ENCODE data around the gene HNRNPAB.

DNA sequence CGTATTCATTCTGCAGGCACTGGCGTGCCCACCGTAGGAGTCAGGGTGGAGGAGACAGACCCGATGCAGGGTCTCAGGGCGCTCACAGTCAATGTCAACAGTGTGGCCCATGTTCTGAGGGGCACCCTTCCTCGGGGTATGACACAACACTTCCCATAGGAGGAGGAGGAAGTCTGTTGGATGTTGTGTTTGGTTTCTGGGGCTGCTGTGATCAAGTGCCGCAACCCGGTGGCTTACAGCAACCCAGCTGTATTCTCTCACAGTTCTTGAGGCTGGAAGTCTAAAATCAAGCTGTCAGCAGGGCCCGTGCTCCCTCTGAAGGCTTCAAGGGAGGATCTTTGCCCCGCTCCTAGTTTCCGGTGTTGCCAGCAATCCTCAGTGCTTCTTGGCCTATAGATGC, 5.6 kb upstream of the HNRNPAB start:
- TF ChIP-seq POLR2A (IDR thresholded peaks at IDR 0.05), result no peak
- TF ChIP-seq, protein P1, sequence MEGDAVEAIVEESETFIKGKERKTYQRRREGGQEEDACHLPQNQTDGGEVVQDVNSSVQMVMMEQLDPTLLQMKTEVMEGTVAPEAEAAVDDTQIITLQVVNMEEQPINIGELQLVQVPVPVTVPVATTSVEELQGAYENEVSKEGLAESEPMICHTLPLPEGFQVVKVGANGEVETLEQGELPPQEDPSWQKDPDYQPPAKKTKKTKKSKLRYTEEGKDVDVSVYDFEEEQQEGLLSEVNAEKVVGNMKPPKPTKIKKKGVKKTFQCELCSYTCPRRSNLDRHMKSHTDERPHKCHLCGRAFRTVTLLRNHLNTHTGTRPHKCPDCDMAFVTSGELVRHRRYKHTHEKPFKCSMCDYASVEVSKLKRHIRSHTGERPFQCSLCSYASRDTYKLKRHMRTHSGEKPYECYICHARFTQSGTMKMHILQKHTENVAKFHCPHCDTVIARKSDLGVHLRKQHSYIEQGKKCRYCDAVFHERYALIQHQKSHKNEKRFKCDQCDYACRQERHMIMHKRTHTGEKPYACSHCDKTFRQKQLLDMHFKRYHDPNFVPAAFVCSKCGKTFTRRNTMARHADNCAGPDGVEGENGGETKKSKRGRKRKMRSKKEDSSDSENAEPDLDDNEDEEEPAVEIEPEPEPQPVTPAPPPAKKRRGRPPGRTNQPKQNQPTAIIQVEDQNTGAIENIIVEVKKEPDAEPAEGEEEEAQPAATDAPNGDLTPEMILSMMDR (IDR thresholded peaks at IDR 0.05 in 4 of 5, conservative IDR thresholded peaks at IDR 0.05 in 1 of 5), result no peak
